ENCODE measurements around the gene ASPHD2. TPM values are rescaled to one million over a fixed set of nuclear protein-coding genes. Genes with fewer than 3 reads are reported as not detected.

ASPHD2 gene
- total and polyA plus RNA-seq, 2 of the 13 experiments (the other 11 are each of a cell fraction or from before 2014, with no cell fraction given): 0.04 TPM

- TF ChIP-seq ARNTL (CRISPR knock-in tag; IDR thresholded peaks at IDR 0.05) (no peak), BCLAF1 (IDR thresholded peaks at IDR 0.05) (no peak), ZNF33B (CRISPR knock-in tag; IDR thresholded peaks at IDR 0.05) (no peak), ZNF343 (CRISPR knock-in tag; IDR thresholded peaks at IDR 0.05) (no peak), SP5 (CRISPR knock-in tag; IDR thresholded peaks at IDR 0.05; ENCODE audit: borderline replicate concordance, low read depth) (no peak), ZNF687 (CRISPR knock-in tag; IDR thresholded peaks at IDR 0.05) (no peak), ZNF432 (CRISPR knock-in tag; IDR thresholded peaks at IDR 0.05; ENCODE audit: borderline replicate concordance) (no peak), MTF1 (CRISPR knock-in tag; IDR thresholded peaks at IDR 0.05) (no peak), SCMH1 (CRISPR knock-in tag; IDR thresholded peaks at IDR 0.05; ENCODE audit: borderline replicate concordance) (no peak), ZNF276 (CRISPR knock-in tag; IDR thresholded peaks at IDR 0.05; ENCODE audit: low read depth) (no peak), ZSCAN20 (CRISPR knock-in tag; IDR thresholded peaks at IDR 0.05; ENCODE audit: borderline replicate concordance) (no peak)
- TF ChIP-seq, protein P1, sequence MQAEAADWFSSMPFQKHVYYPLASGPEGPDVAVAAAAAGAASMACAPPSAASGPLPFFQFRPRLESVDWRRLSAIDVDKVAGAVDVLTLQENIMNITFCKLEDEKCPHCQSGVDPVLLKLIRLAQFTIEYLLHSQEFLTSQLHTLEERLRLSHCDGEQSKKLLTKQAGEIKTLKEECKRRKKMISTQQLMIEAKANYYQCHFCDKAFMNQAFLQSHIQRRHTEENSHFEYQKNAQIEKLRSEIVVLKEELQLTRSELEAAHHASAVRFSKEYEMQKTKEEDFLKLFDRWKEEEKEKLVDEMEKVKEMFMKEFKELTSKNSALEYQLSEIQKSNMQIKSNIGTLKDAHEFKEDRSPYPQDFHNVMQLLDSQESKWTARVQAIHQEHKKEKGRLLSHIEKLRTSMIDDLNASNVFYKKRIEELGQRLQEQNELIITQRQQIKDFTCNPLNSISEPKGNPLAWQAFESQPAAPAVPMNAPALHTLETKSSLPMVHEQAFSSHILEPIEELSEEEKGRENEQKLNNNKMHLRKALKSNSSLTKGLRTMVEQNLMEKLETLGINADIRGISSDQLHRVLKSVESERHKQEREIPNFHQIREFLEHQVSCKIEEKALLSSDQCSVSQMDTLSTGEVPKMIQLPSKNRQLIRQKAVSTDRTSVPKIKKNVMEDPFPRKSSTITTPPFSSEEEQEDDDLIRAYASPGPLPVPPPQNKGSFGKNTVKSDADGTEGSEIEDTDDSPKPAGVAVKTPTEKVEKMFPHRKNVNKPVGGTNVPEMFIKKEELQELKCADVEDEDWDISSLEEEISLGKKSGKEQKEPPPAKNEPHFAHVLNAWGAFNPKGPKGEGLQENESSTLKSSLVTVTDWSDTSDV (CRISPR knock-in tag; IDR thresholded peaks at IDR 0.05): no peak
These were observed 45.0 kb upstream of the ASPHD2 start (continued) for GRCh38 chr22:26383968-26384556.

Measured in HepG2 (cell line).